DOHH2 (cell line): ENCODE results near the gene CNTNAP5.

Source experiments
- CTCF ChIP-seq: fragments of 200-600 bp; sonication (generic); IDR thresholded peaks from one replicate; pipeline ENCODE4 v1.5.1; 2014; ENCODE audit warnings: antibody characterized with exemption, mild to moderate bottlenecking, low read depth, low read length; ENCODE audit not compliant: poor library complexity, severe bottlenecking
- EZH2phosphoT487 ChIP-seq: fragments of 200-600 bp; sonication (generic); IDR thresholded peaks from 2 replicates; pipeline ENCODE4 v1.6.1; 2017; ENCODE audit warnings: borderline replicate concordance, mild to moderate bottlenecking, antibody characterized with exemption, low read length, moderate library complexity, mixed read lengths

GRCh38 chr2:124369181-124369580 is 344.1 kb downstream of the CNTNAP5 start:
- TF ChIP-seq CTCF (no peak), EZH2phosphoT487 (no peak)
